Stomach smooth muscle (tissue), 2 donors: ENCODE data around the gene VRK3.
"Not testable (repeated sequence)": the region's sequence is repeated elsewhere in the genome, so short reads cannot be mapped to it uniquely, and the experiment has no call there.

ENCODE experiments used
- H3K27ac ChIP-seq: one replicate; pipeline ENCODE4 v1.7.0; 2013; ENCODE audit warnings: mild to moderate bottlenecking, low read length, inconsistent platforms
- H3K27me3 ChIP-seq, 2 donors: one replicate each; pipeline ENCODE4 v1.7.0; 2013; ENCODE audit warnings: low read length in 2 of 2; ENCODE audit not compliant: insufficient read depth in 2 of 2, control insufficient read depth in 1 of 2
- H3K36me3 ChIP-seq, 2 donors: one replicate each; pipeline ENCODE4 v1.7.0; 2013; ENCODE audit warnings: low read length in 2 of 2; ENCODE audit not compliant: control insufficient read depth in 2 of 2, insufficient read depth in 2 of 2
- H3K4me1 ChIP-seq: one replicate; pipeline ENCODE4 v1.7.0; 2013; ENCODE audit warnings: low read length; ENCODE audit not compliant: control insufficient read depth, insufficient read depth
- H3K4me3 ChIP-seq, 2 donors: one replicate each; pipeline ENCODE4 v1.7.0; 2013; ENCODE audit warnings: low read length in 2 of 2
- H3K9ac ChIP-seq, 2 donors: one replicate each; pipeline ENCODE4 v1.7.0; 2013; ENCODE audit warnings: low read length in 2 of 2, mild to moderate bottlenecking in 1 of 2
- H3K9me3 ChIP-seq, 2 donors: one replicate each; pipeline ENCODE4 v1.7.0; 2013; ENCODE audit warnings: low read length in 2 of 2; ENCODE audit not compliant: control insufficient read depth in 2 of 2
- donor health status: healthy.
- donor health status: Pancreatic carcinoma.

Gene VRK3

DNA sequence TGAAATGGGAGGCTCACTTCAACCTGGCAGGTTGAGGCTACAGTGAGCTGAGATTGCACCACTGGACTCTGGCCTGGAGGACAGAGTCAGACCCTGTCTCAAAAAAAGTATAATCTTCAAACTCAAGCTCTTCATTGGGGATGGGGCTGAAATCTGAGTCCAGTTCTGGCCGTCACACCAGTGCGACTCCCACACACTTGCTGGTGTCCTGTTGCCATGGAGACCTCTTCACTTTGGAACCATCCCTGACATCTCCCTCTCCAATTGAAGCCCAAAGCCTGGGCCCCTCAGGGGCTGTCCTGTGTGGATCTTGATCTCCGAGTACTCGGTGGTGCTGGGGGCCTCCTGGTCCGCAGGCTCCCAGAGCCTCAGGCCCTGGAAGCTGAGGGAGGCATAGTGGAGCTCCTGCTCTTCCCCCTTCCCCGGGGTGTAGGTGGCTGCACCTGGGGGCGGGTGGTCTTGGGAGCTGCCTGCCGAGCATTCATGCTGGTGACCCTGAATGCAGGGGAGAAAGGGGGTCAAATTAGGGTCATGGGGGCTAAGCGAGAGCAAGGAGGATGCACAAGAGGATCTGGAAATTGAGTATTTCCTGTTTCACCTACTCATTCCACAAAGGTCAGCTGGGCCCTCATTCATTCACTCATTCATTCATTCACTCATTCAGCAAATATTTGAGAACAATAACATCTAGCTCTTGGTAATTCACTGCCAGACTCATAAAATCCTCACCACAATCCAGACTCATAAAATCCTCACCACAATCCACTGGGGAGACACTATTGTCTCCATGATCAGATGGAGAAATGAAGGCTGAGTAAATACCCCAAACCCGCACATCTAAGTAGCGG lies 75.2 kb downstream of the VRK3 start:
- H3K4me3 ChIP-seq: no peak overlapping the region
- no peaks in the 10 kb centered on the region for H3K9me3 ChIP-seq
- no peak overlapping the region for H3K27ac ChIP-seq
- no peaks in the 10 kb centered on the region for H3K4me1 ChIP-seq
- no peaks in the 10 kb centered on the region for H3K36me3 ChIP-seq
- peaks cover 3 to 27% of the 10 kb centered on the region in 2 donors for H3K27me3 ChIP-seq
- H3K9ac ChIP-seq: no peak overlapping the region

DNA sequence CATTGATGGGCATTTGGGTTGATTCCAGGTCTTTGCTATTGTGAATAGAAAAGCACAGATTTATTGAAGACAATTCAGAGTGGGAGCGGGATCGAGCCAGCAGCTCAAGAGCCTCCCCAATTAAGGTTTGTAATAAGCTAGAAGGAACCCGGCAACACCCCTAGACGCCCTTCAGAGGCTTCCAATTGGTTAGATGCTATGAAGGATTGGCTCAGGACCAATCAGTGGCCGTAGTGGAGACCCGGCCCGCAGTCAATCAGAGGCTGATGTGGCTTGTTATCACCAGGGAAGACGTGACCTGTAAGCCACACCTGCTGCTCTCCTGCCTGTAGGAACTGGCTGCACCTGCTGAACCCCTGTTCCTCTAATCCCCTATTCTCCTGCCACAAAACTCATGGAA lies 78.8 kb downstream of the VRK3 start:
- H3K27ac ChIP-seq: no peak overlapping the region
- no peaks in the 10 kb centered on the region for H3K4me1 ChIP-seq
- H3K9ac ChIP-seq: no peak overlapping the region
- peaks cover 0 to 14% of the 10 kb centered on the region in 2 donors for H3K27me3 ChIP-seq
- H3K4me3 ChIP-seq: no peak overlapping the region
- H3K9me3 ChIP-seq: no peaks in the 10 kb centered on the region
- H3K36me3 ChIP-seq: no peaks in the 10 kb centered on the region

DNA sequence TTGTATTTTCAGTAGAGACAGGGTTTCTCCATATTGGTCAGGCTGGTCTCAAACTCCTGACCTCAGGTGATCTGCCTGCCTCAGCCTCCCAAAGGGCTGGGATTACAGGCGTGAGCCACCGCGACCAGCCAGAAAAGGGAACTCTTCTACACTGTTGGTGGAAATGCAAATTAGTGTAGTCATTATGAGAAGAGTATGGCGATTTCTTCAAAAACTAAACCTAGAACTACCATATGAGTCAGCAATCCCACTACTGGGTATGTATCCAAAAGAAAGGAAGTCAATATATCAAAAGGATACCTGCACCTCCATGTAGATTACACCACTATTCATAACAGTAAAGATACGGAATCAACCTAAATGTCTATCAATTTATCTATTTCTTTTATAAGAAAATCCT lies 80.6 kb downstream of the VRK3 start:
- not testable (repeated sequence) for H3K9ac ChIP-seq, H3K4me1 ChIP-seq, H3K27ac ChIP-seq, H3K9me3 ChIP-seq, H3K36me3 ChIP-seq, H3K4me3 ChIP-seq
- peaks cover 0 to 11% of the 10 kb centered on the region in 2 donors for H3K27me3 ChIP-seq

DNA sequence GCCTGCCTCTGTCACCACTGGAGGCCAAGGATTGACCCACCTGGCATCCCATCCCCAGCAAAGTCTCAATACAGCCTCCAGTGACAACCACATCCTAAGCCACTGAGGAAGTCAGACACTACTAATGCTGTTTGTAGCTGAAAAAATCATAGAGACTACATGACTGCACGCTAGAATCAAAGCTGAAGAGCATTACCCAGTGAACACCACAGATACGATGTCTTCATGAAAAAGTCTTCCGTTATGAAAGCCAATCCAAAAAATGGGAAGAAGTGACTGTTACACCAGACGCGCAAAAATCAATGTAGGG lies 84.7 kb downstream of the VRK3 start:
- H3K9ac ChIP-seq: no peak overlapping the region
- no peak overlapping the region for H3K27ac ChIP-seq
- H3K4me3 ChIP-seq: no peak overlapping the region

DNA sequence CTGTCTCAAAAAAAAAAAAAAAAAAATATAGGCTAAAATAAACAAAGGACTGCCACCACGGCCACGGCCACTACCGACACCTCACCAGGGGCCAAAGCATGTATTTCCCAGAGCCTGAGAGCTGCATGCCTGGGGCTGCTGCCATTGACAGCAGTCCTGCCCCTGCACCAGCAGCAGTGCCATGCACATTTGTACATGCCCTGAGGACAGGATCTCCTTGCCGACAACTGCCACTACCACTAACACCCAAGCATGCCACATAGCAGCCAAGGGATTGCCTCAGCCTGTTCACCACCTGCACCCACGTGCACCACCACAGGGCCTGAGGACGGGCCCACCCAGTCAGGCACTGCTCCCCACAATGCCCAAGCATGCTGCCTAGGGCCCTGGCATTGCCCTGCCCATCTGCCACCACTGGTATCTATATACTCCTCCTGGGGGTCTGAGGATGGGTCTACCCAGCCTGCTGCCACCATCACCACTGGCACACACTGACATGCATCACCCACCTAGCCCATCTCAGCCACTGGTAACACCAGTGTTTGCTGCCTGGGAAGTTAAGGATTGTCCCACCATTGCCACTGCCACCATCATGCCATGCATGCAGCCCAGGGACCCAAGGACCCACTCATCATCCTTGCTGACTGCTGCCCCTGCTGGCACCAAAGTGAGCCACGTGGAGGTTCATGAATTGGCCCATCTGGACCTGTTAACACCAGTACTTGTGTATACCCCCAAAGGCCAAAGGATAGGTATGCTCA lies 85.3 kb downstream of the VRK3 start:
- H3K4me3 ChIP-seq: no peak overlapping the region
- H3K9me3 ChIP-seq: no peaks in the 10 kb centered on the region
- no peaks in the 10 kb centered on the region for H3K36me3 ChIP-seq
- peaks cover 7% of the 10 kb centered on the region for H3K4me1 ChIP-seq
- H3K9ac ChIP-seq: no peak overlapping the region
- peaks cover 3 to 6% of the 10 kb centered on the region in 2 donors for H3K27me3 ChIP-seq
- no peak overlapping the region for H3K27ac ChIP-seq

More for the DNA sequence above, 84.7 kb downstream of the VRK3 start:
- Histone ChIP-seq H3K4me1 (peaks cover 7% of the 10 kb centered on the region), H3K27me3 (peaks cover 3 to 6% of the 10 kb centered on the region in 2 donors), H3K9me3 (no peaks in the 10 kb centered on the region), H3K36me3 (no peaks in the 10 kb centered on the region)

DNA sequence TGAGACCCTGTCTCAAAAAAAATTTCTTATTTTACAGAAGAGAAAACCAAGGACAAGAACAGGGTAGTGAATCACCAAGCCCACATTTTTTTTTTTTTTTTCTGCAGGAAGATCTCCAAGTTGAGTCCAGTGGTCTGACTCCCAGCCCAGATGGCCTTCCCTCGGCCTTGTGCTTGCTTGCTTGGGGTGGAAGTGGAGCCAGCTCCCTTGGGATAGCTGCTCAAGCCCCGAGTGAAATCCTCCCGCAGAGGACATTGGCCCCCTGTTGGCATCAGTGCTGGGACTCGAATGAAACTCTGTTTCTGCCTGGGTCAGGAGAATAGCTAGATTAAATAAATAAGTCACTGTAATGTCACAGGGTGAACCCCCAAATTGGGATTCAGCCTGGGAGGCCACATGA lies 86.5 kb downstream of the VRK3 start:
- H3K27ac ChIP-seq: no peak overlapping the region
- peaks cover 7% of the 10 kb centered on the region for H3K4me1 ChIP-seq
- no peaks in the 10 kb centered on the region for H3K9me3 ChIP-seq
- H3K36me3 ChIP-seq: no peaks in the 10 kb centered on the region
- no peak overlapping the region for H3K9ac ChIP-seq
- no peak overlapping the region for H3K4me3 ChIP-seq
- peaks cover 3 to 6% of the 10 kb centered on the region in 2 donors for H3K27me3 ChIP-seq

DNA sequence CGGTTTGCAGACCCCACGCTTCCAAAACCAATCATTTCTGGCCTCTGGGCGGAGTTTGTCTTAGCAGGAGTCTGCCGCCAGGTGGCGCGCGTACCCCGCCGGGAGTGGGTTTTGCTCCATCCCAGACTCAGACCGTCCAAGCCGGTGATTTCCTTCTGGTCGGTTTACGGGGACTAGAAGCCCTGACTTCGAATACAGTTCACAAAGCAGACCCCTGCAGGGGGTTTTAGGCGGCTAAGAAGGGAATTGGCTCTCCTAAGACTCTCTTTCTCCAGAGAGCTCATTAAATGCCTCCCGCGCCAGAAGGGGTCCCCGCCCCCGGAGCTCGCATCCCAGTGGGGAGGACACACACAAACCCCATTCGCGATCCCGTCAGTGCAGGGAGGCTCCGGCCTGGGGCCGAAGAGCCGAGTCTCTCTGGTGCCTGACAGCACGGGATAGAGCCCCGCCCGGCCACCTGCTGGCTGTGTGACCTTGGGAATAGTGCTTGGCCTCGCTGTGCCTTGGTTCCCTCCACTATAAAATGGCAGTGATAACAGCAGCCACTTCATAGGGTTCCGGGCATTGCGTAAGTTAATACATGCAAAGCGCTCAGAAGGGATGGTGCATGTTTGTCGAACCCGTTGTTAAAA lies 87.3 kb downstream of the VRK3 start:
- H3K36me3 ChIP-seq: no peaks in the 10 kb centered on the region
- peak overlapping the region; percentile 32 to 58 for H3K4me3 ChIP-seq
- H3K27me3 ChIP-seq: peaks cover 3 to 6% of the 10 kb centered on the region in 2 donors
- peaks cover 7% of the 10 kb centered on the region for H3K4me1 ChIP-seq
- no peak overlapping the region for H3K27ac ChIP-seq
- H3K9ac ChIP-seq: peak overlapping the region in 1 of 2 donors; percentile 14
- no peaks in the 10 kb centered on the region for H3K9me3 ChIP-seq

DNA sequence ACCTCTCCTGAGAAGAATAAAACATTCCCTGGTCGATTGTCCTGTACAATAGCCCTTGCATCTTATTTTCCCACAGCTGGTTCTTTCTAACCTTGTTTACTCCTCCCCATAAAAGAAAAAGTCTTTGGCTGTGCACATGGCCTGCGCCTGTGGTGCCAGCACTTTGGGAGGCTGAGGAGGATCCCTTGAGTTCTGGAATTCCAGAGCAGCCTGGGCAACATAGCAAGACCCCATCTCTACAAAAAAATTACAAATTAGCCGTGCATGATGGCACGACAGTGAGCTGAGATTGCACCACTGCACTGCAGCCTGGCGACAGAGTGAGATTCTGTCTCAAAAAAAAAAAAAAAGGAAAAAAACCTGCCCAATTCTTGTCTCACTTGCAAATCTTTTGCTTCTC lies 88.6 kb downstream of the VRK3 start:
- no peak overlapping the region for H3K4me3 ChIP-seq
- H3K9ac ChIP-seq: no peak overlapping the region
- H3K27me3 ChIP-seq: peaks cover 3 to 6% of the 10 kb centered on the region in 2 donors
- no peak overlapping the region for H3K27ac ChIP-seq
- H3K9me3 ChIP-seq: no peaks in the 10 kb centered on the region
- peaks cover 7% of the 10 kb centered on the region for H3K4me1 ChIP-seq
- H3K36me3 ChIP-seq: no peaks in the 10 kb centered on the region

DNA sequence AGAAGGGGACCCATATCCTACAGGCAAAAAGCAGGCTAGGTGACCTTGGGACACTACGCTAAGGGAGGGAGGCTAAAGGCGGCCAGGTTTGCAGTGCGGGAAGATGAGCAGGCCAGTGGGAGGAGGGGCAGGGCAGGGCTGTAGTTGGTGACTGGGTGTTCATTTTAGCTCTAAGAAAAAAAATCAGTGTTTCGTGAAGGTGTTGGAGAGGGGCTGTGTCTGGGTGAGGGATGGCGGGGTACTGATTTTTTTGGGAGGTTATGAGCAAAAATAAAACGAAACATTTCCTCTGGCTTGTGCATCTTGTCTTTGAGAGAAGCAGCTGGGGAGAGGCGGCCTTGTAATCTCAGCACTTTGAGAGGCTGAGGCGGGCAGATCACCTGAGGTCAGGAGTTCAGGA lies 91.5 kb downstream of the VRK3 start:
- no peaks in the 10 kb centered on the region for H3K36me3 ChIP-seq
- H3K27ac ChIP-seq: no peak overlapping the region
- H3K9ac ChIP-seq: no peak overlapping the region
- peaks cover 15% of the 10 kb centered on the region for H3K4me1 ChIP-seq
- no peaks in the 10 kb centered on the region for H3K9me3 ChIP-seq
- peaks cover 0 to 3% of the 10 kb centered on the region in 2 donors for H3K27me3 ChIP-seq
- no peak overlapping the region for H3K4me3 ChIP-seq

DNA sequence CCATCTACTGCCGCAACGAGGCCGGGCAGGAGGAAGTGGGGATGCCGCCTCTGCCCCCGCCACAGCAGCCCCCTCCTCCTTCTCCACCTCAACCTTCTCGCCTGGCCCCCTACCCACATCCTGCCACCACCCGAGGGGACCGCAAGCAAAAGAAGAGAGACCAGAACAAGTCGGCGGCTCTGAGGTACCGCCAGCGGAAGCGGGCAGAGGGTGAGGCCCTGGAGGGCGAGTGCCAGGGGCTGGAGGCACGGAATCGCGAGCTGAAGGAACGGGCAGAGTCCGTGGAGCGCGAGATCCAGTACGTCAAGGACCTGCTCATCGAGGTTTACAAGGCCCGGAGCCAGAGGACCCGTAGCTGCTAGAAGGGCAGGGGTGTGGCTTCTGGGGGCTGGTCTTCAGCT lies 92.4 kb downstream of the VRK3 start:
- Histone ChIP-seq H3K27ac (no peak overlapping the region), H3K9me3 (no peaks in the 10 kb centered on the region), H3K27me3 (peaks cover 0 to under 1% of the 10 kb centered on the region in 2 donors)

More for the DNA sequence above, 92.4 kb downstream of the VRK3 start:
- Histone ChIP-seq H3K4me3 (no peak overlapping the region), H3K4me1 (peaks cover 18% of the 10 kb centered on the region), H3K9ac (no peak overlapping the region), H3K36me3 (peaks cover under 1 to 1% of the 10 kb centered on the region in 2 donors)
